DOHH2 (cell line): ENCODE results near the gene RASA3.

Source experiments
- EZH2phosphoT487 ChIP-seq: fragments of 200-600 bp; sonication (generic); IDR thresholded peaks from 2 replicates; pipeline ENCODE4 v1.6.1; 2017; ENCODE audit warnings: borderline replicate concordance, mild to moderate bottlenecking, antibody characterized with exemption, low read length, moderate library complexity, mixed read lengths
- TF ChIP-seq, protein P1 (sequence below): fragments of 200-600 bp; sonication (generic); IDR thresholded peaks from one replicate; pipeline ENCODE4 v1.5.1; 2014; ENCODE audit warnings: antibody characterized with exemption, mild to moderate bottlenecking, low read depth, low read length; ENCODE audit not compliant: poor library complexity, severe bottlenecking

DNA sequence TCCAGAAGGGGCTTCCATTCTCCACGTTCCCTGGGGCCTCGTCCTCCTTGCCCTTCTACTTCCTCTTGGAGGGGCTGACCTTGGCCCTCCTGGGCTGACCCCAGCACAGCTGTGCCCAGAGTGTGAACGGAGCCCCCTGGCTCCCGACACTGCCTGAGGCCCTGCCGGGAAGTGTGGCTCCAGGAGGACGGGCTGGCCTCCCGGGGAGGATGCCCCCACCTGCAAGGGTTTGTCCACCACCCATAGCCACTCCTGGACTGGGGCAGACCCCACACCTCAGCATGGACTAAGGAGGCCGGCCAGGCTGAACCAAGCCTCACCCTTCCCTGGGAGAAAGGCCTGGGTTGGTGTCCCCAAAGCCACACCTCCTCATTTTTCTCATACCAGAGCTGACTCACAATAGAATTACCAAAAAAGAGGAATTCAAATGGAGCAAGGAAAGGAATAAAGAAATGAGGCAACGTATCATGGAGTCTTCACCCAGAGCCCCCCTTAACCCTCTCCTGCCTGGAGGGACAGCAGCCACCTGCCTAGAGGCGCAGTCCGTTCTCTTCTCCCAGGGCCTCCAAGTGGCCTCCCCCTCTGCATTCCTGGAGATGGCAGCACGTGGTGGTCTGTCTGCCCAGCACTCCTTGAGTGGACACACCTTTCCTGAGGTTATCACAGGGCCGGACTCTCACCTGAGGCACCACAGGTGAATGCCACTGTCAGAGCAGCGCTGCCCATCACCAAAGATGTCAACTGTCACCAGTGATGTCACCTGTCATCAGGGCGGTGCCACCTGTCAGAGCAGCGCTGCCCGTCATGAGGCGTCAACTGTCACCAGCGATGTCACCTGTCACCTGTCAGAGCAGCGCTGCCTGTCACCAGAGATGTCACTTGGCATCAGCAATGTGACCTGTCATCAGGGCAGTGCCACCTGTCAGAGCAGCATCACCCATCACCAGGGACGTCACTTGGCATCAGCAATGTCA is 155.4 kb downstream of the RASA3 start:
- TF ChIP-seq, protein P1, sequence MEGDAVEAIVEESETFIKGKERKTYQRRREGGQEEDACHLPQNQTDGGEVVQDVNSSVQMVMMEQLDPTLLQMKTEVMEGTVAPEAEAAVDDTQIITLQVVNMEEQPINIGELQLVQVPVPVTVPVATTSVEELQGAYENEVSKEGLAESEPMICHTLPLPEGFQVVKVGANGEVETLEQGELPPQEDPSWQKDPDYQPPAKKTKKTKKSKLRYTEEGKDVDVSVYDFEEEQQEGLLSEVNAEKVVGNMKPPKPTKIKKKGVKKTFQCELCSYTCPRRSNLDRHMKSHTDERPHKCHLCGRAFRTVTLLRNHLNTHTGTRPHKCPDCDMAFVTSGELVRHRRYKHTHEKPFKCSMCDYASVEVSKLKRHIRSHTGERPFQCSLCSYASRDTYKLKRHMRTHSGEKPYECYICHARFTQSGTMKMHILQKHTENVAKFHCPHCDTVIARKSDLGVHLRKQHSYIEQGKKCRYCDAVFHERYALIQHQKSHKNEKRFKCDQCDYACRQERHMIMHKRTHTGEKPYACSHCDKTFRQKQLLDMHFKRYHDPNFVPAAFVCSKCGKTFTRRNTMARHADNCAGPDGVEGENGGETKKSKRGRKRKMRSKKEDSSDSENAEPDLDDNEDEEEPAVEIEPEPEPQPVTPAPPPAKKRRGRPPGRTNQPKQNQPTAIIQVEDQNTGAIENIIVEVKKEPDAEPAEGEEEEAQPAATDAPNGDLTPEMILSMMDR = no peak
- no peak for TF ChIP-seq EZH2phosphoT487
